Measurements from ENCODE around the gene TRIM41. TPM values are rescaled to one million over a fixed set of nuclear protein-coding genes. Genes with fewer than 3 reads are reported as not detected.
"Not testable (repeated sequence)": the region's sequence is repeated elsewhere in the genome, so short reads cannot be mapped to it uniquely, and the experiment has no call there.

Gene TRIM41
- polyA plus RNA-seq, 3 donors, result 31.3 to 38.6 (median 35.9) TPM

DNA sequence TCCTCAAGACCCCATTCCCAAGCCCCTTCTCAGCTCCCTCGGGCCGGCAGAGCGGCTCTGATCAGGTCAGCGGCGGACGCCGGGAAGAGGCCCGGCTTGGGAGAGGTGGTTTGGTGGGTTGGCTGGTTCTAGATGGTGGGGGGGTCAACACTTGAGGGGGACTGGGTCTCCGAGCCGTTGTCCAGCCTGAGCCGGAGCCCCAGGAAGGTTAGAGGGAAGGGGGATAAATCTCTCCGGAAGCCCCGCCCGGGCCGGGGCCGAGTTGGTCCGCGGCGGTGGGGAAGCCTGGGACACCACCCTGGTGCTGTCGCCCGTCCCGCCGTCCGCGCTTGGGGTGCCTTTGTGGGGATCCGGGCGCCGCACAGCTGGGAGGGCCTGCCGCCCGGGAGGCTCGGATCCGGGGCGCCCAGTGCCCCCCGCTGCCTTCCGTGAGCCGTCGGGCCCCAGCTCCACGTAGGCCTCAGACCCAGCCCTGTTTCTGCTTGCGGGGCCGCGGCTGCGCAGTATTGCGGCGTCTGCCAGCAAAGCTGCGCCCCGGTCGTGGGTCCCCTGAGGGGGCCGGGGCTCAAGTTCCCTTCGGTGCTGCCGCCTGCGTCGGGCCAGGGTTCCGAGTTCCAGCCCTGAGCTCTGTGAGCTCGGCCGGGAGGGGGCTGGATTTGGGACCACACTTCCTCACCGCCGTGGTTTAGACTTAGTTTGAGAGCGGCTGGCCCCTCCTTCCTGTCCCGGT is 38.4 kb downstream of the TRIM41 start:
- peak in 8 of 11 donors; percentile 41 to 63 (median 56) for DNase-seq (ENCODE audit: extremely low read depth in 1 of 11, low read depth in 9 of 11, low spot score in 4 of 11)

DNA sequence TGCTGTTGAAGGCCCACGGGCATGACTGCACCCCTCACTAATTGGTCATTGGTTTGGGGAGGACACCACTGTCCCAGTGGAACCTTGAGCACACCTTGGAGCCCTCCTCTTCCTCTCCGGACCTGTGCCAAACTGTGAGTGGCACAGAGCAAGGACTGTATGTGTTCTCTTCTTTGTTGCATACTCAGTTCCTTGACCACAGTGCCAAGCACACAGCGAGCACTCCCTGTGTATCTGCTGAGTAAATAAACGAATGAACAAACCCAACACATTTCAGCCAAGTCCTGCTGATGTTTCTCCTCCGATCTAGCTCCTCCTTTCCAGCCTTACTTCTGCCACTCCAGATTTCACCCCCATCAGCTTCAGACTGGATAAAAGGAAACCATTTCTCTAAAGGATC is 40.6 kb downstream of the TRIM41 start:
- DNase-seq (ENCODE audit: extremely low read depth in 1 of 11, low read depth in 9 of 11, low spot score in 4 of 11), result no peak

- no peak for DNase-seq (ENCODE audit: extremely low read depth in 1 of 11, low read depth in 9 of 11, low spot score in 4 of 11)
These were observed 42.1 kb downstream of the TRIM41 start for GRCh38 chr5:181265092-181265671.

GRCh38 chr5:181267291-181267904 is 44.3 kb downstream of the TRIM41 start:
- DNase-seq (ENCODE audit: extremely low read depth in 1 of 11, low read depth in 9 of 11, low spot score in 4 of 11), result not testable (repeated sequence)

GRCh38 chr5:181267907-181268306 is 44.8 kb downstream of the TRIM41 start:
- DNase-seq (ENCODE audit: extremely low read depth in 1 of 11, low read depth in 9 of 11, low spot score in 4 of 11), result not testable (repeated sequence)

DNA sequence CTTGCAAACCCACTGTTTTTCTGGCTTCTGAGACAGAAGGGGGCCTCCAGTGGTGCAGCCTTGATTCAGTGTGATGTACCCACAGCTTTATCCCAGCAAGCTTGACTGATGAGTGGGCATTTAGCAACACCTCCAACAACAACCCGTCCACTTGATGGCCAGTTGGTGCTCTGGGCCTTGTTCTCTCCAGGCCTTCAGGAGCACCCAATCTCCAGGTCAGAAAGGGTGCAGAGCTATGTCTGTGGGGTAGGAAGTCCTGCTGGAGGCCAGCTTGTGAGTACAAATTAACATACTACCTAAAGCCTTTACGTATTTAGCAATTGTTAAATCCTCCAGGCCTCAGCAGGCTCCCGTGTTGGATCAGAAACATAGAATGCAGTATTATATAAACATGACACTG is 48.0 kb downstream of the TRIM41 start:
- DNase-seq (ENCODE audit: extremely low read depth in 1 of 11, low read depth in 9 of 11, low spot score in 4 of 11), result no peak

DNA sequence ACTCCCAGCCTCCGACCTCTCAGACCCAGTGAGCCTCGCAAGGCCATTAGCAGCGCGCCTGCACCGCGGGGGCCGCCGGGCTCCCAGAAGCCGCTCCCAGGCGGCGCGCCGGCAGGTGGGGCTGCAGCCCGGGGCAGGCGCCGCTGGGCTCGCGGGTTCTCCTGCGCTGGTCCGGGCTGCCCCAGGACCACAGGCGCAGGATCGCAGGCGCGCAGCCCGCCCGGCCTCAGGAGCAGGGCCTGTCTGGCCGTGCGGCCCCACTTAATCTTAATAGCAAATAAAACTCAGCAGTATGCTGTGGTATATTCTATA is 50.3 kb downstream of the TRIM41 start:
- DNase-seq (ENCODE audit: extremely low read depth in 1 of 11, low read depth in 9 of 11, low spot score in 4 of 11), result not testable (repeated sequence)

- no peak for DNase-seq (ENCODE audit: extremely low read depth in 1 of 11, low read depth in 9 of 11, low spot score in 4 of 11)
These were observed 57.2 kb downstream of the TRIM41 start for GRCh38 chr5:181280251-181280762.

GRCh38 chr5:181281077-181281983 is 58.2 kb downstream of the TRIM41 start:
- DNase-seq (ENCODE audit: extremely low read depth in 1 of 11, low read depth in 9 of 11, low spot score in 4 of 11), result no peak

DNA sequence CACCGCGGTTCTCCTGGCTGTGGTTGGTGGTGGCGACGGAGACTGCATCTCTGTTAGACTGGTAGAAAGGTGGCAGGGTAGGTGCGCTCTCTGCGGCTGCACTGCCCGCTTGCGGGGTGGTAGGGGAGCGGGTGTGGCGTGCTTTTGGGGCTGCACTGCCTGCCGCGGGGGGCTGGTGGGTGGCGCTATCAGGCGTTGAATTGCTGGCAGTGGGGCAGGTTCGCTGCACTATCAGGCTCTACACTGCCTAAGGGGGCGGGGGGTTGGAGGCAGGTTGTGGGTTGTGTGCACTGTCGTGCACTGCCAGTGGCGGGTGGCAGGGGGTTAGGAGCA is 58.9 kb downstream of the TRIM41 start:
- no peak for DNase-seq (ENCODE audit: extremely low read depth in 1 of 11, low read depth in 9 of 11, low spot score in 4 of 11)

- not testable (repeated sequence) for DNase-seq (ENCODE audit: extremely low read depth in 1 of 11, low read depth in 9 of 11, low spot score in 4 of 11)
These were observed 59.3 kb downstream of the TRIM41 start for GRCh38 chr5:181282415-181282814.

DNA sequence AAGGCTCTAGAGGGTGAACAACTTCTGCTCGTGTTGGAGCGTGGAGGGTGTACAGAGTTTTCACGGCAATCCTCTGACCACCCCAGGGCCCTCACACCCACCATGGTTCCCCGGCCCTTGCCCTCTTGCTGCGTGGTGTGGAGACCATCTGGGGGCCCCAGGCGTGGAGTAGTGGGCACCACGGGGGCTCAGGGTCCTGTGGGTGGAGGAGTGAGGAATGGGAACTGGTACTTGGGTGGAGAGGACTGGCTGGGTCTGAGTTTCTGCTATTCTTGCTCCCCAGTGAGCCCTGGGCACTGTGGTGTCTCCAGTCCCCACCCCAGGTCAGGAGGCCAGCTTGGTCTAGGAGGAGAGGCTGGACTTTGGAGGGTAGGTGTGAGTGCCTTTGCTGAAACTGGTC is 59.8 kb downstream of the TRIM41 start:
- DNase-seq (ENCODE audit: extremely low read depth in 1 of 11, low read depth in 9 of 11, low spot score in 4 of 11), result no peak

DNA sequence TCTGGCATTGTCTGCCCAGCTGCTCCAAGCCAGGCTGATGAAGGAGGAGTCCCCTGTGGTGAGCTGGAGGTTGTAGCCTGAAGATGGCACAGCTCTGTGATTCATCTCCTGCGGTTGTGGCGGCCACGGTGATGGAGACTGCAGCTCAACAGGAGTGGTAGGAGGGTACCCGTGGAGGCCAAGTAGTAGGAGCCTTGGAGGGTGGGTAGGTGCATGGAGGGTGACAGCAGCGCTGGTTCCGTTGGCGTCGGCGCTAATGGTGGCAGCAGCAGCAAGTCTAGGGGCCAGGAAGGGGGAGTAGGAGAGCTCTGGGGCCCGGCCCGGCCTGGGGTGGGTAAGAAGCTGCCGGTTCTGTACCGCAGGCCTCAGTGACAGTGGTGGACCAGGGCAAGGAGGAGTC is 60.3 kb downstream of the TRIM41 start:
- no peak for DNase-seq (ENCODE audit: extremely low read depth in 1 of 11, low read depth in 9 of 11, low spot score in 4 of 11)

- DNase-seq (ENCODE audit: extremely low read depth in 1 of 11, low read depth in 9 of 11, low spot score in 4 of 11), result not testable (repeated sequence)
These were observed 61.0 kb downstream of the TRIM41 start for GRCh38 chr5:181283841-181284755.

Other genes starting within 250 kb of the TRIM41 start
- under 1 TPM in 2 of 3 donors, not detected in 1; 0.07 to 0.20 TPM for gene BTNL3, start 234.4 kb upstream of the TRIM41 start, polyA plus RNA-seq (ENCODE audit: insufficient read length in 3 of 3)
- 10 to 100 TPM in 2 of 3 donors, 1 to 10 TPM in 1; 7.0 to 14.9 (median 11.5) TPM for gene BTNL9, start 183.0 kb upstream of the TRIM41 start, polyA plus RNA-seq (ENCODE audit: insufficient read length in 3 of 3)
- under 1 TPM in 1 of 3 donors, not detected in 2; 0.06 TPM for gene OR2V1, start 92.1 kb upstream of the TRIM41 start, polyA plus RNA-seq (ENCODE audit: insufficient read length in 3 of 3)
- gene OR2V2, start 75.7 kb upstream of the TRIM41 start, polyA plus RNA-seq (ENCODE audit: insufficient read length in 3 of 3), result under 1 TPM in 1 of 3 donors, not detected in 2; 0.03 TPM
- gene TRIM7, start 18.1 kb upstream of the TRIM41 start, polyA plus RNA-seq (ENCODE audit: insufficient read length in 3 of 3), result under 1 TPM; 0.29 to 0.42 (median 0.33) TPM
- 1,000 to 10,000 TPM; 2,562 to 2,860 (median 2,619) TPM for gene RACK1, start 20.6 kb downstream of the TRIM41 start, polyA plus RNA-seq (ENCODE audit: insufficient read length in 3 of 3)
- gene TRIM52, start 37.9 kb downstream of the TRIM41 start, polyA plus RNA-seq (ENCODE audit: insufficient read length in 3 of 3), result 10 to 100 TPM; 25.5 to 48.5 (median 31.8) TPM
- gene OR4F3, start 144.0 kb downstream of the TRIM41 start, polyA plus RNA-seq (ENCODE audit: insufficient read length in 3 of 3), result not detected

Data from renal cortex interstitium (tissue), 11 donors.